Body of pancreas (tissue), 4 donors: ENCODE results near the gene AJAP1. TPM values are rescaled to one million over a fixed set of nuclear protein-coding genes. Genes with fewer than 3 reads are reported as not detected.

ENCODE experiments used
- ATAC-seq: fragments of 150-250 bp; one replicate; pipeline ENCODE4 v1.9.1; 2016
- DNase-seq, 4 donors: peaks; one replicate each; pipeline ENCODE4 v3.0.0-alpha.2; 2019
- H3K27ac ChIP-seq, 4 donors: fragments of 200-600 bp; sonication (generic); 1 replicate in 3 of 4; 2 replicates in 1 of 4; pipeline versions ENCODE4 v1.5.1 to v1.6.1; 2016 to 2019; ENCODE audit warnings: mild to moderate bottlenecking in 1 of 4, mixed read lengths in 1 of 4, moderate library complexity in 1 of 4
- H3K27me3 ChIP-seq, 2 donors: fragments of 200-600 bp; sonication (generic); one replicate each; pipeline ENCODE4 v1.6.0; 2016; ENCODE audit warnings: mild to moderate bottlenecking in 1 of 2
- H3K36me3 ChIP-seq, 2 donors: fragments of 200-600 bp; sonication (generic); replicated peaks in 1 of 2; 2 replicates each; pipeline ENCODE4 v1.5.1; 2016; ENCODE audit warnings: low read depth in 2 of 2; ENCODE audit not compliant: insufficient read depth in 1 of 2
- H3K4me1 ChIP-seq: fragments of 200-600 bp; sonication (generic); one replicate; pipeline ENCODE4 v1.6.0; 2016
- H3K4me3 ChIP-seq, 2 donors: fragments of 200-600 bp; sonication (generic); 1 replicate in 1 of 2; 2 replicates in 1 of 2; pipeline ENCODE4 v1.5.1; 2016 to 2019
- H3K9me3 ChIP-seq, 3 donors: fragments of 200-600 bp; sonication (generic); 1 replicate in 2 of 3; 2 replicates in 1 of 3; pipeline ENCODE4 v1.5.1; 2016
- POLR2A ChIP-seq, 3 donors: fragments of 450-650 bp; IDR thresholded peaks; one replicate each; pipeline ENCODE4 v1.6.1; 2016; ENCODE audit warnings: antibody characterized with exemption in 3 of 3, mild to moderate bottlenecking in 2 of 3
- WGBS, 2 donors: methylation state at CpG; one replicate each; pipeline ENCODE4 v1.1.5; 2017; 5-methylcytosine and 5-hydroxymethylcytosine counted together
- intact Hi-C: fragments of 100-400 bp; cut with DNase I; formaldehyde crosslinking; loops from one replicate; pipeline ENCODE4 v1.15.1; 2023
- total RNA-seq, 2 donors: library from RNA; depleted of rRNA; stranded (reverse); fragments of >200 nt; gene quantifications; one replicate each; pipeline ENCODE4 v1.1.0, GENCODE V29; 2016
- TF ChIP-seq, protein P1 (sequence below), 7 experiments: fragments of 450-650 bp in 4 of 7; fragments of 200-600 bp in 3 of 7; sonication (generic) in 3 of 7; IDR thresholded peaks; one replicate each; pipeline ENCODE4 v1.5.1; 2016 to 2019; ENCODE audit warnings: antibody characterized with exemption in 7 of 7

The AJAP1 gene
- total RNA-seq, 2 donors from 2014 or later = 0.66 to 2.9 TPM

GRCh38 chr1:4627353-4627752, 27.1 kb upstream of the AJAP1 start:
- H3K27me3 ChIP-seq = no peaks in the 10 kb centered on the region
- intact Hi-C loops = no loop called here
- WGBS, 2 donors = 59 to 61% methylated on average over 12 of the region's 12 CpGs
- no peak overlapping the region for H3K27ac ChIP-seq
- no peak for ATAC-seq
- no peak for TF ChIP-seq POLR2A (IDR thresholded peaks at IDR 0.05)
- TF ChIP-seq, protein P1, sequence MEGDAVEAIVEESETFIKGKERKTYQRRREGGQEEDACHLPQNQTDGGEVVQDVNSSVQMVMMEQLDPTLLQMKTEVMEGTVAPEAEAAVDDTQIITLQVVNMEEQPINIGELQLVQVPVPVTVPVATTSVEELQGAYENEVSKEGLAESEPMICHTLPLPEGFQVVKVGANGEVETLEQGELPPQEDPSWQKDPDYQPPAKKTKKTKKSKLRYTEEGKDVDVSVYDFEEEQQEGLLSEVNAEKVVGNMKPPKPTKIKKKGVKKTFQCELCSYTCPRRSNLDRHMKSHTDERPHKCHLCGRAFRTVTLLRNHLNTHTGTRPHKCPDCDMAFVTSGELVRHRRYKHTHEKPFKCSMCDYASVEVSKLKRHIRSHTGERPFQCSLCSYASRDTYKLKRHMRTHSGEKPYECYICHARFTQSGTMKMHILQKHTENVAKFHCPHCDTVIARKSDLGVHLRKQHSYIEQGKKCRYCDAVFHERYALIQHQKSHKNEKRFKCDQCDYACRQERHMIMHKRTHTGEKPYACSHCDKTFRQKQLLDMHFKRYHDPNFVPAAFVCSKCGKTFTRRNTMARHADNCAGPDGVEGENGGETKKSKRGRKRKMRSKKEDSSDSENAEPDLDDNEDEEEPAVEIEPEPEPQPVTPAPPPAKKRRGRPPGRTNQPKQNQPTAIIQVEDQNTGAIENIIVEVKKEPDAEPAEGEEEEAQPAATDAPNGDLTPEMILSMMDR (IDR thresholded peaks at IDR 0.05) = no peak
- H3K36me3 ChIP-seq = no peaks in the 10 kb centered on the region
- no peak for DNase-seq
- H3K4me3 ChIP-seq = no peak overlapping the region
- no peaks in the 10 kb centered on the region for H3K4me1 ChIP-seq
- no peaks in the 10 kb centered on the region for H3K9me3 ChIP-seq

DNA sequence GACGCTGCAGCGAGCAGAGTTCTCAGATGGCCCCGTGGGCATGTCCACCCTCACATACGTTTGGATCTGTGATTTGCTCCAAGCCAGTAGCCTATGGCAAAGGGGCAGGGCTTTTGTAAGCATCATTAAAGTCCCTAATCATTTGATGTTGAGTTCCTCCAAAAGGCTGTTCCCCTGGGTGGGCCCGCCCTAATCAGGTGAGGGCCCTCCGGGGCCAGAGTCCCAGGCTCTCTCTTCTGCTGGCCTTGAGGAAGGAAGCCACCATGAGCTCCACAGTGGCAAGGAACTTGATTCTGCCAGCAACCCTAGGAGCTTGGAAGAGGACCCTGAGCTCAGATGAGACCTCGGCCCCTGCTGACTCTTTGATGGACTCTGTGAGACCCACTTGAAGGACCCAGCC, 25.4 kb upstream of the AJAP1 start:
- Histone ChIP-seq H3K27me3 (no peaks in the 10 kb centered on the region), H3K4me3 (no peak overlapping the region), H3K36me3 (no peaks in the 10 kb centered on the region), H3K9me3 (no peaks in the 10 kb centered on the region), H3K4me1 (no peaks in the 10 kb centered on the region), H3K27ac (no peak overlapping the region)
- DNase-seq = no peak
- intact Hi-C loops = no loop called here
- ATAC-seq = no peak
- TF ChIP-seq, protein P1 (IDR thresholded peaks at IDR 0.05) = no peak
- TF ChIP-seq POLR2A (IDR thresholded peaks at IDR 0.05) = no peak
- 78 to 87% methylated on average over 4 to 5 of the region's 7 CpGs for WGBS, 2 donors

- intact Hi-C loops = no loop called here
- Histone ChIP-seq H3K4me1 (no peaks in the 10 kb centered on the region), H3K36me3 (no peaks in the 10 kb centered on the region), H3K27me3 (no peaks in the 10 kb centered on the region), H3K9me3 (no peaks in the 10 kb centered on the region), H3K27ac (no peak overlapping the region), H3K4me3 (no peak overlapping the region)
- WGBS, 2 donors = 54 to 57% methylated on average over 7 of the region's 7 CpGs
- DNase-seq = no peak
- no peak for TF ChIP-seq POLR2A (IDR thresholded peaks at IDR 0.05)
- TF ChIP-seq, protein P1 (IDR thresholded peaks at IDR 0.05) = no peak
- no peak for ATAC-seq
Measured at GRCh38 chr1:4630561-4630960, 23.8 kb upstream of the AJAP1 start.

GRCh38 chr1:4631321-4631720, 23.1 kb upstream of the AJAP1 start:
- TF ChIP-seq, protein P1 (IDR thresholded peaks at IDR 0.05) = no peak
- TF ChIP-seq POLR2A (IDR thresholded peaks at IDR 0.05) = no peak
- no peaks in the 10 kb centered on the region for H3K4me1 ChIP-seq
- 50 to 61% methylated on average over 4 to 5 of the region's 5 CpGs for WGBS, 2 donors
- intact Hi-C loops = no loop called here
- H3K4me3 ChIP-seq = no peak overlapping the region
- DNase-seq (no peak), ATAC-seq (no peak)
- H3K27me3 ChIP-seq = no peaks in the 10 kb centered on the region
- H3K27ac ChIP-seq = no peak overlapping the region
- no peaks in the 10 kb centered on the region for H3K36me3 ChIP-seq
- H3K9me3 ChIP-seq = no peaks in the 10 kb centered on the region

DNA sequence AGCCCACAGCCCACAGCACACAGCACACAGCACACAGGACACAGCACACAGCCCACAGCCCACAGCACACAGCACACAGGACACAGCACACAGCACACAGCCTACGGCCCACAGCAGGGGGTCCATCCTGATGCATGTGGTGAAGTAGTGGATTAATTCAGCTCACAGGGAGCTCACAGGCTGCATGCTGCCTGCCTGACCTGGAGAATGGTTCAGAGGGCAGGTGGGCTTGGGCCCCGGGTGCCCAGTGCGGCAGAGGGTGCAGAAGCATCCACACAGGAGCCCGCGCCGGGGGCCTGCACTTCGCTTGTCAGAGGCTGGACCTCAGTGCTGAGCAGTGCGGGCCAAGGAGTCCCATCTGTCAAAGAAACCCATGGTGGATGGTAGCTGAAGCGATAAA, 21.1 kb upstream of the AJAP1 start:
- TF ChIP-seq POLR2A (IDR thresholded peaks at IDR 0.05) = no peak
- TF ChIP-seq, protein P1 (IDR thresholded peaks at IDR 0.05) = no peak
- ATAC-seq (no peak), DNase-seq (no peak)
- intact Hi-C loops = no loop called here
- no peaks in the 10 kb centered on the region for H3K36me3 ChIP-seq
- H3K27ac ChIP-seq = no peak overlapping the region
- H3K9me3 ChIP-seq = no peaks in the 10 kb centered on the region
- H3K4me3 ChIP-seq = no peak overlapping the region
- 65 to 72% methylated on average over 8 to 9 of the region's 9 CpGs for WGBS, 2 donors
- H3K27me3 ChIP-seq = no peaks in the 10 kb centered on the region
- no peaks in the 10 kb centered on the region for H3K4me1 ChIP-seq
